ENCODE results near the gene REV1.

The REV1 gene

GRCh38 chr2:99445065-99445464 is 44.8 kb downstream of the REV1 start:
- no peak for DNase-seq

GRCh38 chr2:99444222-99444621 is 45.6 kb downstream of the REV1 start:
- no peak for DNase-seq

- DNase-seq, result peak; percentile 24
These were observed 47.0 kb downstream of the REV1 start for GRCh38 chr2:99442837-99443236.

- DNase-seq, result no peak
These were observed 49.8 kb downstream of the REV1 start for GRCh38 chr2:99439971-99440505.

- no peak for DNase-seq
These were observed 52.9 kb downstream of the REV1 start for GRCh38 chr2:99436874-99437273.

- no peak for DNase-seq
These were observed 56.5 kb downstream of the REV1 start for GRCh38 chr2:99433340-99433739.

- DNase-seq, result no peak
These were observed 58.1 kb downstream of the REV1 start for GRCh38 chr2:99431587-99432275.

- DNase-seq, result no peak
These were observed 59.1 kb downstream of the REV1 start for GRCh38 chr2:99430614-99431291.

- no peak for DNase-seq
These were observed 64.8 kb downstream of the REV1 start for GRCh38 chr2:99425022-99425421.

- DNase-seq, result no peak
These were observed 65.4 kb downstream of the REV1 start for GRCh38 chr2:99424371-99424770.

GRCh38 chr2:99422599-99422998 is 67.2 kb downstream of the REV1 start:
- peak; percentile 55 for DNase-seq

GRCh38 chr2:99421469-99421868 is 68.3 kb downstream of the REV1 start:
- no peak for DNase-seq

GRCh38 chr2:99420751-99421299 is 69.0 kb downstream of the REV1 start:
- DNase-seq, result no peak

- DNase-seq, result no peak
These were observed 69.8 kb downstream of the REV1 start for GRCh38 chr2:99420031-99420430.

- no peak for DNase-seq
These were observed 72.4 kb downstream of the REV1 start for GRCh38 chr2:99417396-99417795.

- peak; percentile 68 for DNase-seq
These were observed 75.3 kb downstream of the REV1 start for GRCh38 chr2:99414566-99414965.

GRCh38 chr2:99410276-99410675 is 79.5 kb downstream of the REV1 start:
- DNase-seq, result no peak

GRCh38 chr2:99406137-99406536 is 83.7 kb downstream of the REV1 start:
- DNase-seq, result no peak

- DNase-seq, result no peak
These were observed 84.8 kb downstream of the REV1 start for GRCh38 chr2:99404797-99405669.

- DNase-seq, result no peak
These were observed 85.6 kb downstream of the REV1 start for GRCh38 chr2:99404039-99404796.

- no peak for DNase-seq
These were observed 86.3 kb downstream of the REV1 start for GRCh38 chr2:99403524-99403923.

GRCh38 chr2:99403084-99403483 is 86.7 kb downstream of the REV1 start:
- no peak for DNase-seq

Measured in inflammatory macrophage treated with lipopolysaccharide for 4 hours (primary cell).